GM19438 (cell line): ENCODE measurements around the gene TAX1BP3.

ENCODE experiments used
- ATAC-seq: cut with Tn5 transposase; IDR thresholded peaks from one replicate; pipeline ENCODE4 v1.9.1; 2021; ENCODE audit warnings: low read depth; ENCODE audit not compliant: unreplicated experiment

The TAX1BP3 gene

DNA sequence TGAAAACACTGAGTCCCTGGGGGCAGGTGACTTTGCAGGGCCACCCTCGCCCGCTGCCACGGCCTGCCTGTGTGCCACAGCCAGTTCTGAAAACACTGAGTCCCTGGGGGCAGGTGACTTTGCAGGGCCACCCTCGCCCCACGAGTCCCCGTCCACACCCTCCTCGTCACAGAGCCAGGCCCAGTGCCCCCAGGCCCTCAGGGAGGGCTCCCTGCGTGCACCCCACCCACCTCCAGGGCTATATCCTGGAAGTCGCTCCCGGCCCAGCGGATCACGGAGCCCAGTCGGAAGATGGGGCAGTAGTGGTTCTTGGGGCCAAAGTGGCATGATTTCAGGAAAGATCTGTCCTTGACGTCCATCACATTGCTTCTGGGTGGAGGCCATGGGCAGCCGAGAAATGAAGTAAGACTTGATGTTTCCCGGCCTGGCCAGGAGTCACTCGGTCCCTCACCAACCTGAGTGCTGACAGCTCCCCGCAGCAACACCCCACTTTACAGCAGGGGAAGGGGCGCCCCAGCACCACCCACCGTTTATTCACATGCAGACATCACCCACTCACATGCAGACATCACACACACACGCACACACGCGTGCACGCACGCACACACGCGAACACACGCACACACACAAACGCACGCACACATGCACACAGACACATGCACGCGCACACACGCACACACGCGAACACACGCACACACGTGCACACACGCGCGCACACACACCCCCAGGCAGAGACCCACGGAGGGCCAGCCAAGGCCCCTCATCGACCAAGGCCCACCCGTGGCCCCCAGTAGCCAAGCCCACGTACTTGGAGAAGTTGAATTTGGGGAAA is 21.1 kb upstream of the TAX1BP3 start:
- ATAC-seq: no peak

DNA sequence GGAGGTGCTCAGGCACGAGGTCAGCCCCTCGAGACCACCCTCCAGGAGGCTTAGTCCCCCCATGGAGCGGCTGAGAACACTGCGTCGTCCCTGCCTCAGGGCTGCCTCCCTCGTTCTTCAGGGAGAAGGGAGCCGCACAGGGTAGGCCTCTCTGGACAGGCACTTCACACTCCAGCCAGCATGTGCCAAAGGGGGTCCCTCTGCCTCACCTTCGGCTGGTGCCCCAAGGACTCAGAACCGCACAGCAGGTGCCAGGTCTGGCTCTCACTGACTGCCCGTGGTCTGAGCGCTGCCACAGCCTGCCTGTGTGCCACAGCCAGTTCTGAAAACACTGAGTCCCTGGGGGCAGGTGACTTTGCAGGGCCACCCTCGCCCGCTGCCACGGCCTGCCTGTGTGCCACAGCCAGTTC is 20.5 kb upstream of the TAX1BP3 start:
- no peak for ATAC-seq

DNA sequence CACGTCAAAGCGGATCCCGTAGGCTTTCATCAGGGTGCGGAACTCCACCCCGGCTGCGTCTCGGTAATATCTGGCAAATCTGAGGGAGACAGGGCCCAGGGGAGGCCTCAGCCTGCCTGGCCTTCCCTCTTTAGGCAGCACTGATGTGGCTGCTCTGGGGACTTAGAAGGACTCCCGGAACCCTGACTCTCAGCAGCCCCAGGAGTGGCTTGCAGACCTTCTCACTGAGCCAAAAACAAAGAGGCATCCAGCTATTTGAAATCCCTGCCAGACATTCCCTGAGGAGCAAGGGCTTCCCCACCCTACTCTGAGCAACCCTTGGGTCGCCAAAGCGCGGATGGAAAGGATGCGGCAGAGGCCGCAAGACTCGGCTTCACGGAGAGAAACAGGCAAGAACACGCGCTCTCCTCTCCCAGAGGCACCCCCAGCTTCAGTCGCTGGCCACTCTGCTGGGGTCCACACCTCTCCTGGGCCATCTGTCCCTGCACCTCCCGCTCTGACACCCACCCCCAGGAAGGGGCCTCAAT is 19.7 kb upstream of the TAX1BP3 start:
- ATAC-seq: no peak

DNA sequence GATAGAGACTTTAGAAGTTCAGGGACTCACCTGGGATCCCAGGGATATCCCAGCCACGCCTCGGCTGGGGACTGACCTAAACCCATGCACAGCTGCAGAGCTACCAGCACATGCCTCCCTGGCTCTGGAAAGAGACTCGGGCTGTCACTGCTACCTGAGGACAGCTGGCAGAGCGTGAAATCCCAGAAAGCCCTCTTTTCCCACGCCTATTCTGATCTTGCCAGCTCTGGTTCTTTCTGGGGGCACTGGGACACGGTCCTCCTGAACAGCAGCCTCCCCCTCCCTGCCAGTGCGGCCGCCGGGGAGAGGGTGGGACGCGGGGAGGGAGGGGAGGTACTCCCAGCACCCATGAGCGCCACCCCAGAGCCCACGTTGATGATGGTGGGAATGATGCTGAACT is 16.8 kb upstream of the TAX1BP3 start:
- no peak for ATAC-seq

GRCh38 chr17:3683054-3683511 is 14.7 kb upstream of the TAX1BP3 start:
- ATAC-seq: no peak

- no peak for ATAC-seq
Observed at GRCh38 chr17:3682033-3682432, 13.7 kb upstream of the TAX1BP3 start.

- ATAC-seq: no peak
Observed at GRCh38 chr17:3681565-3681964, 13.2 kb upstream of the TAX1BP3 start.

DNA sequence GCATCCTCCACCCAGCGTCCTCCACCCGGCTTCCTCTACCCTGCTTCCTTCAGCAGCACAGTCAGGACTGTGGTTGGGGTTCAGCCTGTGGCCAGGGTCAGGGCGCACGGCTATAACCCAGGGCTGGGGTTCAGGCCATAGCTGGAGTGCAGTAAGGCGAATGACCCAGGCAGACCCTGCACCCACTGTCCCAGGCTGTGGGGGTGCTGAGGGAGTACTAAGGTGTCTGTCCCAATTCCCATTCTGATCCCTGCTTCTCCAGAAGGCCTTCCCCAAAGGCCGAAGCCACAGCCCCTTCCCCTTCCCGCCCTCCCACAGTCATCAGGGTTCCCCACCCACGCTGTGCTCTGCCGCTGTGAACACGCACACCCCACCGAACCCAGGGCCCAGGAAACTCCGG is 12.7 kb upstream of the TAX1BP3 start:
- no peak for ATAC-seq

DNA sequence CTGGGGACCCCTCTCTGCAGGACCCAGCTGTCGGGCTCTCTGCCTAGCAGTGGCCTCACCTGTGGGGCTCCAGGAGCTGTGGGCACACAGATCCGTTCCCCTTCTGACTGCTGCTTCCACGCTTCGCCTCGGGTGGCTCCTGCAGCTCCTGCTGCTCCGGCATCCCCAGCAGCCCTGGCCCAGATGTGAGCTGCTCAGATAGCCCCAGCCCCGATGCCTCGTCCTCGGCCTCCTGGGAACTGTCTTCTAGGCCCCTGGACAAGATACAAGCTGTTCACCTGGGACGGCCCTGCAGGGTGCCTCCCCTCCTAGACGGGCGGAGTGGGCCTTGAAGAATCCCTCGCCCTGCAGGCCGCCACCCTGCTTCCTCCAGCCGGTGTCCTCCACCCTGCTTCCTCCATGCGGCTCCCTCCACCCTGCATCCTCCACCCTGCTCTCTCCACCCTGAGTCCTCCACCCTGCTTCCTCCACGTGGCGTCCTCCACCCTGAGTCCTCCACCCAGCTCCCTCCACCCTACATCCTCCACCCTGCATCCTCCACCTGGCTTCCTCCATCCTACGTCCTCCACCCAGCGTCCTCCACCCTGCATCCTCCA is 11.3 kb upstream of the TAX1BP3 start:
- ATAC-seq: no peak

GRCh38 chr17:3678821-3679530 is 10.6 kb upstream of the TAX1BP3 start:
- ATAC-seq: no peak

DNA sequence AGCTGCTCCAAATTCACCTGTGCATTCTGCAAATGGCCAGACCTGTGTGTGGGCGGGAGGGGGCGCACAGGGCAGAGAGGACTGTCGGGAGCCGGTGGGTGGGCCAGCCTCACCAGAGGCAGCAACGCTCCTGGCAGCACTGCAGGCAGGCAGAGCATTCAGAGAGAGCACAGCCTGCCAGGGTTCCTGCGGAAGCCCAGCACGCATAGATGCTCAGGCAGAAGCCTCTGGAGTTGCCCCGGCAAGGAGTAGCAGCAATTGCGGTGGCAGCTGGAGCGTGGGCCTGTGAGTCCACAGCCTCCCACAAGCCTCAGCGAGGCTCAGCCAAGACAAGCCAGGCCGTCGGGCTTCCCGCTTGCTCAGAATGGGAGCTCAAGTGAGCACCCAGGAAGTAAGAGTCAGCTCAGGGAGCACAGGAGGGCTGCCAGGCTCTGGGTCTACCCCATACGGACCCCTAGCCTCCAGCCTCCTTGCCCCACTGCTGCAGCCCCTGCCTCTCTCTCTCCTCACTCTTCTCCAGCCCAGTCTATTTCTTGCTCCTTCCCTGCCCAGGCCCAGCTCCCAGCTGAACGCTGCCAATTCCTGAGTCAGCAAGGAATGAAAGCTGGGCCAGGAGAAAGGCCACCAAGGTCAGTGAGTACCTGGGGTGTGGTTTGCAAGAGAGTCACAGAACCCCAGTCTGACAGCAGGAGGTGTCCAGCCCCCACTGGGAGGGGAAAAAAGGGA is 9.9 kb upstream of the TAX1BP3 start:
- no peak for ATAC-seq

DNA sequence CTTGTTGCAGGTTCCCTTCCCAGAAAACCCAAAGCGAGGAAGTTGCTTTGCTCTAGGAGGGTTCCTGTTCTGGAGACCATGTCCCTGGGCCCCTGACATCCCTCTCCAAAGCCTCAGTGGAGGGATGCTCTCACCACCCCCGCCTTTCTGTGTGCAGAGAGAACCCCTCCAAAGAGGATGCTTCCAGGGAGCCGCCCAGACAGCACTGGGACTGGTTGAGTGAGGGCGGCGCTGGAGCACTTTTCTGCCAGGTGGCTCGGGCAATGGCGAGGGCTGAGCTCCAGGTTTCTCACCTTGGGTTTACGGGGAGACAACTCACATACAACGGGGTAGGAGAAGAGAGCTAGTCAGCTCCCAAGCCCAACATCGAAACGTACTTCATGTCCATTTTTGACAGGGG is 7.5 kb upstream of the TAX1BP3 start:
- ATAC-seq: no peak

DNA sequence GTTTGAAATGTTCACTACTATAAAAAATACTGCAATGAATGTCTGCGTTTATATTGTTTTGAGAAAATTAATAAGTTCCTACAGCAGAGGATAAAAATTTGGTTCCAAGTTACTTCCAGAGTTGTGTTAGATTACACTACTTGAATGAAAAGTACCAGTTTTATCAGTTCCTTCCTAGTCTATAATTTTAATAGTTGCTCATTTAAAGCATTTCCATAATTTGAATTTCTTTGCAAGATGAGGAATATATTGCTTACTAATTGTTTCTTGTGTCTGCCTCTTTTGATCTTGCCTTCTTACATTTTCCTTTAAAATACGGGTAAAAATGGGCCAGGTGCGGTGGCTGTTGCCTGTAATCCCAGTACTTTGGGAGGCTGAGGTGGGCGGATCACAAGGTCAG is 4.2 kb upstream of the TAX1BP3 start:
- no peak for ATAC-seq

DNA sequence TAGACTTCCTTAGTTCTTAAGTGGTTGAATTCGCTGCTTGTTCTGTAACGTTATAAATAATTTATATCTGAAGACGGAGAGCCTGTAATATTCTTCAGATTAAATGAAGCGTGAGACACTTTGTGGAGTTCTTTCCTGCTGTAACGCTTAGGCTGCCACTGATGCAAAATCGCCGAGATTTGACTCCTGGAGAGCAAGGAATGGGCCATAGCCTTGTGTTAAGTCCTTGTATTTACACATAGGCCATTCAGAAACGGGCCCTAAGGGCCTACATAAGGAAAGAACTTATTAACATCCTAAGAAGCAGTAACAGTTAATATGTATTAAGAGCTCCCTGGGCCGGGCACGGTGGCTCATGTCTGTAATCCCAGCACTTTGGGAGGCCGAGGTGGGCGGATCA is 1.2 kb upstream of the TAX1BP3 start:
- ATAC-seq: no peak

GRCh38 chr17:3669085-3669347 is 638 bp upstream of the TAX1BP3 start:
- peak; percentile 6 for ATAC-seq

DNA sequence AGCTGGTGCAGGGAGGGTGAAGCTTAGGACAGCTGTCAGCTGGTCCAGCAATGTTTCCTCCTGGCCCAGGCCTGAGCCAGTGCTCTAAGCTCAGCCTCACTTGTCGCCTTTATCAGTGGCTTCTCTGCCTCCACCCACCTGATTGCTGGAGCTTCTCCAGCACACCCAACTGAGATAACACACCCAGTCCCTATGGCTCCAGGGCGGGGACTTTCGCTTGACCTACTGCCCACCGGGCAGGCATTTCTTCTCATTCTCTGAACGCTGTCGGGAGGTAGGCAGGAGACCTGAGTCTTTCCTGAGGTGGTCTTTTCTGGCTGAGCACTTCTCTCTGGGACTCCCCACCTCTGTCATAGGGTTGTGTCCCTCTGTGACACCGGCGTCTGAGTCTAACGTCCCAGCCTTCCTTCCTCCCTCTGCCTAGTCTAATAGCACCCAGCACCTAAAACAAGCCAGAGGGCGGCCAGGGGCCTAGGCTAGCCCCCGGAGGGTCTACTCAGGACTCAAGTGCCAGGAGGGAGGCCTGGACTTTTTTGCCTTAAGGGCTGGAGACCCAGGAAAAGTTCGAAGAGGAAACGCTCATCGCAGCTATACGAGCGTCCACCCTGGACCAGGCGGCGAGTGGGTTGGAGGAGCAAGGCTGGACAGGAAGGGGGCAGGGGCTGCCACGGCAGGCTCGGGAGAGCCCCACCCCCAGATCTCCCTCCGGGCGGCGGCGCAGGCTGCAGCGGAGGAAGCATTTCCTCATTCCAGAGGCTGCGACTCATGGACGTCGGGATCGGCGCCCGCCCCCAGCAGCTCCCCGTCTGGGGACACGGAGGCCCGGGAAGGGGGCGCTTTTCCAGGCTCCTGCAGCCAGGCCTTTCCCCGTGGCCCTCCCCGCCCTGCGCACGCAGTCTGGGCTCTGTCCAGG is 756 bp downstream of the TAX1BP3 start:
- peak; percentile 18 for ATAC-seq

- ATAC-seq: no peak
Observed at GRCh38 chr17:3666516-3666915, 1.9 kb downstream of the TAX1BP3 start.

DNA sequence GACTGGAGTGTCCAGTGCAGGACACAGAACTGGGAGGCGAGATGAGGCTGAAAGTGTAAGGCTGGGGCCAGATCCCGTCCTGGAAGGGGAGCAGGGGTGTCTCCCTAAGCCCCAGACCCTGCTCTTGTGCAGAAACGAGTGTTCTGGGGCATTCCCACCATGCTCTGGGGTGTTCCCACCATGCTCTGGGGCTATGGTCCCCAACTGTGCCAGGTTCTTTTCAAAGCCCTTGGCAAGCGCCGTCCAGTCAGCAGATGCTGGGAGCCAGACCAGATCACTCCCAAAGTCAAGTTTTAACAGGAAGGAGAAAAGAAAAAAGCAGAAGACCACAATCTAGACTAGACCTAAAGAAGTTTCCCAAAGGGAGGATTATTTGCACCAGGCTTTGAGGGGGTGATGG is 2.5 kb downstream of the TAX1BP3 start:
- ATAC-seq: no peak

GRCh38 chr17:3663102-3664011 is 5.0 kb downstream of the TAX1BP3 start:
- ATAC-seq: no peak
